Fibroblast of upper back skin (primary cell): ENCODE data around the gene TSSK3.
"Not testable (repeated sequence)": the region's sequence is repeated elsewhere in the genome, so short reads cannot be mapped to it uniquely, and the experiment has no call there.

Source experiments
- DNase-seq: peaks from one replicate; pipeline ENCODE4 v3.0.0-alpha.2; 2013

TSSK3 gene

DNA sequence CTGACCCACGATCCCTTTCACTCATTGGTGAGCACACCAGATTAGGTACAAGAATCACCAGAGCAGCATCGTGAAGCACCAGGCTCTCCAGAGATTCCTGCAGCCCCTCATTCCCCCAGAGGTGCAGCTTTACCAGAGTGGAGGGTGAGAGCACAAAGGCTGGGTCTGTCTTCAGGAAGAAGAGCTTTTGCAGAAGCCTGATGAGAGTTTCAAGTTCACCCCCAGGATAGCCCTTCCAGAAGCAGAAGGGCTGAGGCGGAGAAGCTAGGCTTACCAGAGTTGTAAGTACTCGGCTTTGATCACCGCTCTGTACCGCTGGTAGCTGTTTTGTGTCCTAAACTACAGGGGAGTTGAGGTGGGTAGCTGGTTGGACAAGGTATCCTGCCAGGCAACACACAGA is 3.1 kb downstream of the TSSK3 start:
- DNase-seq: no peak

DNA sequence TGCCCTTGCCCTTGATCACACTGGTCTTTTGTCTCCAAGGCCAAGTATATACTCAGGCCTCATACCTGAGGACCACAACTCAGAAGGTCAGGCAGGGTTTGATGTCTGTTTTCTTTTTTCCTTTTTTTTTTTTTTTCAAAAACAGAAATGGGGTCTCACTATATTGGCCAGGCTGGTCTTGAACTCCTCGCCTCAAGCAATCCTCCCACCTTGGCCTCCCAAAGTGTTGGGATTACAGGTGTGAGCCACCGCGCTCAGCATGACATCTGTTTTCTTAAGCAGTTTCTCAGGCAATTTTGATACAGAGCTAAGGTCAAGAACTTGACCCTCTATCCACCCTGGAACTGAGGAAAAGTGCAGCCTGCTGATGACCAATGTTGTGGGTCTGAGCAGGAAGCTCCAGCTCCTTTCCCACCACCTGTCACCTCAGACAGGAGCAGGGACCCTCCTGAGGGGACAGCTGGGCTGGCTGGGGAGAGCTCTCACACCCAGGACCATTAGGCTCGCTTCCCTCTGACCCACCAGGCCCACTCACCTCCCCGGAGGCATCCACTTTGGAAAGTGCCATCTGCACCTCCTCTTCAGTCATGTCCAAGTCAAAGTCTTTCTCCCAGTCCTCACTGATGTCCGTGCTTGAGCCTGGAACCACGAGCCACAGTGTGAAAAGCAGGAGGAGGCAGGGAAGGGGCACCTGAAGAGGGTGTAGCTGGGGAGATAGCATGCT is 5.7 kb downstream of the TSSK3 start:
- DNase-seq: no peak

DNA sequence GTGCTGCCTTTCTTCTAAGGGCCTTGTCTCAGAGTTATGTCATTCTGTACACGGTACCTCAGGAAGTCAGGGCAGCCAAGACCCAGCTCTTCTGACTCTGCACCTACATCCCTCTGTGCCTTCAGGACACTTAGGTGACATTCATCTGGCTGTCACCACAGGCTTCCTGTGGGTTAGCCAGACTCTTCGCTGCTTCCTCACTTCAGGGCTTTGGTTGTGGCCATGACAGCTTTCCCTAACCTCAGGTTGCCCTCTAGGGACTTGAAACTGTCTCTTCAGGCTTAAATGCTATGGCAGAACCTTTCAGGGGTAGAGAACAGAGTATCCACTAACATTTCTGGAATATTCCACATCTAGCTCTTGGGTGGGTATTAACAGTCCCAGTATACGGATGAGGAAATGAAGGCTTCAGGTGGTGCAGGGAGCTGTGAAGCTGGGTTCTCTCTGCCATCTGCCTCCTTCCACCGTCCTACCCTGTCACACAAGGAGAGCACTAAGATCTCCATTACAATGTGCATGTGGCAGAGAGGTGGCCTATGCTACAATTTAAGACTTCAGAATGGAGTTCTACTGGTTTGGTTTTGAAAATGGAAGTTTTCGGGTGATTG is 9.9 kb downstream of the TSSK3 start:
- DNase-seq: no peak

DNA sequence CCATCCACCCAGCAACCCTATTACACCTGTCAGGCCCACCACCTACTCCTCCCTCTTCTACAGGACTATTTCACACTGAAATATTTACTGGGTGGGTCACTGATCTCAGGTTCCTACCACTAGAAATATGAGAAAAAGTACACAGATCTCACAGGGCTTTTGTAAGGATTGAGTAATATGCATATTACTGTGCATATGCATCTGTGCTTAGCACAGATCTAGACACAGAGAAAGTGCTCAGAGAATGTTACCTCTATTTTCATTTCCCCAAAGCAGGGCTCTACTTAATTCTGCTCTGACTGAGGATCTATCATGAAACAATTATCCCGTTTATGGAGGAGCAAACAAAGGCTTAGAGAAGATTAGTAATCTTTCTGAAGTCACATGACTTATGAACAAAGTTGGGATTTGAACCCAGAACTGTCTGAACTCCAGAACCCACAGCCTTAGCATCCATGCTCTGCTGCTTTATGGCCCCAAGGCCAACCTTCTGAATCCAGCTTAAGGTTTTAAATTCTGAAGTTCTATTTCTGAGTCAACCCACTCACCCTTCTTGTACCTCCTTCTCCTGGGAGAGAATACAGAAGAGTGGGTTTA is 11.8 kb downstream of the TSSK3 start:
- no peak for DNase-seq

DNA sequence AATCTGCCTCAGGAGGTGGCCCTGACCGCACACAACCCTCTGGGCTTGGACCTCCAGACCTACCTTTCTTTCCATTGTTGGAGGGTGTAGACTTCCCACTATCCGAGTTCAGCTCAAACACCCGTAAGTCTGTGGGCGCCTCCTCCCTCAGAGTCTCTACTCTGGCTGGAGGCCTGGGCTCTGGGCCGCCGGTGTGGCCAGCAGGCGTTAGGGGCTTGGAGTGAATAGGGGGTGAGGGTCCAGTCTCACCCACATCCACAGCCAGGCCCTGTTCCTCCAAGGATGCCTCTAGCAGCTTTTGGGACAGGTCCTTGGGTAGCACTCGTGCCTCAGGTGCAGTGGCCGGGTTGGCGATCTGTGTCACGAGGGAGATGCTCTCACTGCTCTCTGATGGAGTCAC is 13.9 kb downstream of the TSSK3 start:
- DNase-seq: no peak

DNA sequence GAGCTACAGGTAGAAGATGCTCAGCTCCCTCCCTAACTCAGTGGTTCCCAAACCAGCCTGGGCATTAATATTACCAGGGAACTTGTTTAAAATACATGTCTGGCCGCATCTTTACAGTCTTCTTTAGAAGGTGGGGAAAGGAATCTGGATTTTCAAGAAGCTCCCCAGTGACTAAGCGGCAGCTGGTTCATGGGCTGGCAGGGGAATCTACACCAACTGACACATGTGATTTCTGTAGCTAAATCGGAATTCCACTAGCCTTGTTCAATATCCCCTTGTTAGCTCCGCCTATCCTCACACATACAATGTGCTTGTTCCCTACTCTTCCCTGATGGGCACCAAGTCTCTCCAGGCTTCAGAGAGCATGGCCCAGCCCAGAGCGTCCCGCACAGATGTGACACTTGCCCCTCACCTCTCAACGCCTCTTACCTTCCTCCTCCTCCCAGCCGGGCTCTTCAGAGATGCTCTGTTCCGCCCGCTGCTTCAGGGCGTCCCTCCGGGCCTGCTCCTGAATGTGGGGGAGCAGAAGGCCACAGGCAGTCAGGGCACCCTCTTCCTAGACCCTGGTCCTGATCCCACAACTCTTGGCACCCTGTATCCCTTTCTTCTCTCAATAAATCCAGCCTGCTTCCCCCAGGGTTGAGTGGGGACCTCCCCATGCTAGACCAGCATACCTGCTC is 15.3 kb downstream of the TSSK3 start:
- no peak for DNase-seq

DNA sequence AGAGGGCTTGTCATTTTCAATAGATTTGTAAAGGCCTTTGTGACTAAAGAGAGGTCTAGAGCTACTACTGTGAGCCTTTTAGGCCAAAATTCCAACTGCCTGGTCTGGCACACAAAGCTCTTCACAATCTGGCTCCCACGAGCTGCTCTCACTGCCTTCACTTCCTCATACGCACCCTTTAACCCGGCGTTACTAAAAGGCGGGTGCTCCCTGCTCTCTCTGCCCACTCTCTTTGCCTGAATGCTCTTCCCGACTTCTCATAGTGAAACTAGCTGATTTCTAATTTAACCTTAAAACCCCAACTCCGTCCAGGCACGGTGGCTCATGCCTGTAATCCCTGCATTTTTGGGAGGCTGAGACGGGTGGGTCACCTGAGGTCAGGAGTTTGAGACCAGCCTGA is 17.7 kb downstream of the TSSK3 start:
- DNase-seq: no peak

DNA sequence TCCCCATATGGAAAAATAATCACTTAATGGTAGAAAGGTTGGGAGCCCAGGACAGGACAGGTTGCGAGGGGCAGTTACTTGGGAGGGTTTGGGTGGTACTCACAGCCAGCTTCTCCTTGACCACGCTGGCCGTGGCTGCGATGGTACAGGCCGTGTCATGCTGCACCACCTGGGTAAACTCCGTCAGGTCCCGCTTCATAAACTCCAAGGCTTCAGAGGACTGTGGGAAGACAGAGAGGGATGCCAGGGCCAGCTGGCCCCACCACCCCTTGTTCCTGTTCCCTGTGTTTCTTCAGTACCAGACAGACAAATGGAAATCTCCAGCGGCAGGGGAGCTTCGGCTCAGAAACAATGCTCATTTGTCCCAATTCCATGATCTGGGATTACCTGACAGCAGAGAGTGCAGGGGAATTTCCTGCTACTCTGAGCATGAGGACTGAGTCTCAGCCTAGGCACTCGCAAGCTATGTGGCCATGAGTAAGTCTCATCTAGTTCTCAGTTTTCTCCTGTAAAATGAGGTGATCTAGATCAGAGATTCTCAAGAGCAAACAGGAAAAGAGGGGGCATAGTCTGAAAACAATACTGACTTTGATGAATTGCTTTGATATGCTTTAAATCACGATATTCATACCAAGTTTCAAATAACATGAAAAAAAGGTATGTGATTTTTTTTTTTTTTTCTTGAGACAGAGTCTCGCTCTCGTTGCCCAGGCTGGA is 24.5 kb downstream of the TSSK3 start:
- DNase-seq: no peak

DNA sequence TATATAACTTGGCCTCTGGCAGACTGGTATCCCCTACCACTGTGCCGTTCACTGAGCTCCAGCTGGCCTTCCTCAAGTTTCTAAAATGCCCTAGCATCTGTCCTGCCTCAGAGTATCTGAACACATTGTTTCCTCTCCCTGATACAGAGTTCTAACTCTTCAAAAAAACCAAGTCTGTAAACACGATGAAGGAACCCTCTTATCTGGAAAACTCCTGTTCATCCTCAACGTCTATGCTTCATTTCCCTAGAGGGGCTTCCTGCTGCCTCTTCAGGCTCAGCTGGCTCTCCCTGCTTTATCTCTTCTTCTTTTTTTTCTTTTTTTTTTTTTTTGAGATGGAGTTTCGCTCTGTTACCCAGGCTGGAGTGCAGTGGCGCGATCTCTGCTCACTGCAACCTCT is 26.3 kb downstream of the TSSK3 start:
- DNase-seq: no peak

DNA sequence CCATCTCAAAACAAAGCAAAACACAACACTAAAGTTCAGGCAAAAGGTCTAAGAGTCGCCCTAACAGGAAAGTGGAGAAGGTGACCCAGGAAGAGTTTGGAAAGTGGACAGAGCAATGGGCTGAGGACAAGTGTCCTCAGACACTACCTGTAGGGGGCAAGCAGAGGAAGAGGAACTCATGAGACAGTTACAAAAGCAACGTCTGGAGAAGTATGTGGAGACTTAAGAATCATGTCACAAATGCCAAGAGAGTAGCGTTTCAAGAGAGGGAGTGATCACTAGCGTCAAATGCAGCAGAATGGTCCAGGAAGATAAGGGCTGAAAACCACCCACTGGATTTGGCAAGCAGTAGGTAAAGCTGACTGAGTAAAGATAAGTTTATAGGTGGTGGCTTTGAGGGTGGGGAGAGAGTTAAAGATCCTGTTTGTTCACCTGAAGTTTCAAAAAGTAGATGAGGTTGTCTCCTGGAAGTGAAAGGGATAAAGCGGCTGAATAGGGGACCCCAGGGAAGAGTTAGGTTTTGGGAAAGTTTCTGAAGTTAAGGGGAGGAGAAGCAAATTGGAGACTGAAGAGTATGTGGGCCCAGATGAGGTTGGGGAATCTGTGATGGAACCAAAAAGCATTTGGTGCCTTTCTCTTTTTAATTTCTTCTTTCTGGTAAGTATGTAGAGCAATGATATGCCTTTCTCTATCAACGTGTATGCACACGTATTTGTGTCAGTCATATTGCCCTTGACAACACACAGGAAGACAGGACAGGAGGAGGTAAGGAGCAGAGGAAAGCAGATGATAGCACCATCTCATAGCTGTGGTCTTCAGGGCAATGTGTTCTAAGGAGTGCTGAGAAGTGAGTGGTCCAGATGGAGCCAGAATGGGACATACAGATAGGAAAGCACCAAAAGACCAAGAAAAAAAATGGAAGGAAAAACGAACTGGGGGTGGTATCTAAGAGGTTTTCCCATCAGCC is 28.8 kb downstream of the TSSK3 start:
- DNase-seq: no peak

DNA sequence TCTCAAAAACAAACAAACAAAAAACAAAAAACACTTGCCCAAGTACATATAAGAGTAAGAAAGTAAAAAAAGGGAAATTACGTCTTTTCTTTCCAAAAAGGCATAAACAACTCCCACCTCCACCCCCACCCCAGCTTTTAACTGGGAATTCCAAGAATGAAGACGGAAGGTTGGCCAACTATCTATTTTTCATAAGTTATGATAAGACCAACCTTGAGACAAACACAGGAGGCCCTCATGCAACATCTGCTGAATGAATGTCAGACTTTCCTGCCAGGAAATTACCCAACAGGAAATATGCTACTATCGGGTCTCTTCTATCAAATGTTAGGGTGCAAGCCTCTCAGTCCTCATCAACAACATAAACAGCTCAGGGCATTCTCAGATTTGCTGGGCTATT is 30.0 kb downstream of the TSSK3 start:
- no peak for DNase-seq

DNA sequence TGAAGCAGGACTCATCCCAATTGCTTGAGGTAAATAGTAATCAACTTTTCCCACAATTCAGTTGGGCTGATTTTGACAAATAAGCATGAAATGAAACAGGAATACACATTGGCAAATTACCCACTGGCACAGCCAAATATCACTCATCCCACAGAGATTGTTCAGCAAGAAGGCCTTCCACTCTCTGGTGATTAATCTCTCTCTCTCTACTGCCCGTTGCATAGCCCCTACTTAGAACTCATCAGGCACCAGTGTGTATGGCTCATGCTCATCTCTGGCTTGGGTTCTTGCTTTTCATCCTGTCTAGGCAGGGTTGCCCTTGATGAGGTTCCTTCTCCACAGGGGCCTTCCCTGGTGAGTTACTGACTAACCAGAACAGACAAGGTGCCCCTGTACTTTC is 30.8 kb downstream of the TSSK3 start:
- DNase-seq: no peak

DNA sequence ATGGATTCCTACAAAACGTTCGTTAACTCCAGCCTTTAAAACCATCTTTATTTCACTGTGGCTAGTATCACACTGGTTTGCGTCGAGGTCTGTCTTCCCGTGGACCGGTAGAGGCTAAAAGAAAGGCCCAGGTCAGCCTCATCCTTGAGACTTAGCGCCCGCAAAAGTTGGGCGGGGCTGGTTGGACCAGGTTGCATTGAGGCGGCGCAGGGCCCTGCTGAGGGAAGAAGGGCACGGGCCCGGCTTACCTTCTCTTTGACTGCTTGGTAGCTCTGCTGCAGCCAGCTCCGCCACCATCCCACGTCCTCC is 31.4 kb downstream of the TSSK3 start:
- DNase-seq: no peak

DNA sequence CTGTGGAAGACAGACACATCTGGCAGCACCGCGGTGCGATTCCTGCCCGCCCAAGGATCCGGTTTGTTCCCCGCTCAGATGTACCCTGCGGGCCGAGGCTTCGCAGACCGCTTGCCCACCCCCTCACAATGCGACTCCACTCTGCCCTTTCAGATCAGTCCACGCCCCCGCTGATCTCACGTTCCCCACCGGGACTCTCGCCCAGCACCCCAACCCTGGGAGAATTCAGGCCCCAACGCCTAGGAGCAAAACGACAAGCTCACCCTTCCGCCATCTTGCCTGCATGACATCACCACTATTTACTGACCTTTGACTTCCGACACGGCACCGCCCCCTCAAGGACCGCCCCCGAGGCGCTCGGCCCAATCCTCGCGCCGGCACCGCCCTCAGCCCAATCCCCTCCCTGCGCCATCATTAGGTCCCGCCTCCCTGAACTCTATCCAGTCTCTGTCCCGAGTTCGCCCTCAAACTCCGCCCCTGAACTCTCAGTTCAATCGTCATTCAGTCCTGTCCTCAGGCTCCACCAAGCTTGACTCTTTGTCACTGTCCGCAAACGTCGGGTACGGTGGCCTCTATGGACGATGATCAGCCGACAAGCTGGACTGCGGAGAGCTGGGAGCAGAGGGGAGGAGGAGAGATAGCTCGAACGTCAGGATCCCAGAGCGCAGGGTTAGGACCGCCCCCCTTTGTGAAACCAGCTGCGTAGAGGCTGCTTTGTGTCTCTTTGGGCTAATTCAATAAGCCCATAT is 32.0 kb downstream of the TSSK3 start, which contains the start of gene BSDC1:
Gene BSDC1, minus strand, starts transcription at position 301 of the 749 bp plus-strand sequence. Its CDS starts 27 bp downstream, at position 274.
- peak; percentile 97 for DNase-seq

DNA sequence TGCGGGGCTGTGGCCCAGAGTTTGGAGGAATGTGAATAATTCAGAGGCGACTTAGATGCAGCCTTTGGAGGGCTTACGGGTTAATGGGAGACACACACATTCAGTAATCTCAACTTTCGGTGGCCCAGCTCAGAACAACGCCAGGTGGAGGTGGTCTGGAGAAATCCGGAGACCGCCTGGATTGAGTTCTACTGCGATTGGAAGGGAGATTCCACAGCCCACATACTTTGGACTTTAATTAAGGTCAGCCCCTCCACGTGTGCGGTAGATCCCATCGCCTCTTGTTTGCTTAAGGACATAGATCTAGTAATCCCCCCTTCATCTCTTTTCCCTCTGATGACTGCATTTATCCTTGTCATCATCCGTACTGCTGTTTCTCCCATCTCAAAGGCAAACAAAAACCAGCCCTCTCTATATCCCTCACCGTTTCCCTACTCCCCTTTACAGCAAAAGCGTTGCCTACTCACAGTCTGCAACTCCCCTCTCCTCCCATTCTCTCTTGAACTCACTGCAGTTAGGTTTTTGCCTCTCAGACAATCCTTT is 32.6 kb downstream of the TSSK3 start:
- no peak for DNase-seq

DNA sequence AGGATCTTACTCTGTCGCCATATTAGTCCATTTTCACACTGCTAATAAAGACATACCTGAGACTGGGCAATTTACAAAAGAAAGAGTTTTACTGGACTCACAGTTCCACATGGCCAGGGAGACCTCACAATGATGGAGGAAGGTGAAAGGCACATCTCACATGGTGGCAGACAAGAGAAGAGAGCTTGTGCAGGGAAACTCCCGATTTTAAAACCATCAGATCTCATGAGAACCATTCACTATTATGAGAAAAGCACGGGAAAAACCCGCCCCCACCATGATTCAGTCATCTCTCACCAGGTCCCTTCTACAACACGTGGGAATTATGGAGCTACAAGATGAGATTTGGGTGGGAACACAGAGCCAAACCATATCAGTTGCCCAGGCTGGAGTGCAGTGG is 34.2 kb downstream of the TSSK3 start:
- DNase-seq: not testable (repeated sequence)

DNA sequence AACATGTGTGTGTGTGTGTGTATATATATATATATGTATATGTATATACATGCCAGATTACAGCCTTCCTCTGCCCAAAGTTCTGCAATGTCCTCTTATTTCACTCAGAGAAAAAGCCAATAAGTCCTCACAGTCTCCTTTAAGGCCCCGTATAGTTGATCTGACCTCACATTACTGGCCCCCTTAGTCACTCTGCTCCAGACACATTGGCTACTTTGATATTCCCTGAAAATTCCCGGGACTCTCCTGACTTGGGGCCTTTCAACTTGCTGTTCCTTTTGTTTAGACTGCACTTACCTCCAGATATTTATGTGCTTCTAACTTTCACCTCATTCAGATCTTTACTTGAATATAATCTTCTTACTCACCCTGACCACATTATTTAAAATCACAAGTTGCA is 36.1 kb downstream of the TSSK3 start:
- DNase-seq: peak; percentile 38

DNA sequence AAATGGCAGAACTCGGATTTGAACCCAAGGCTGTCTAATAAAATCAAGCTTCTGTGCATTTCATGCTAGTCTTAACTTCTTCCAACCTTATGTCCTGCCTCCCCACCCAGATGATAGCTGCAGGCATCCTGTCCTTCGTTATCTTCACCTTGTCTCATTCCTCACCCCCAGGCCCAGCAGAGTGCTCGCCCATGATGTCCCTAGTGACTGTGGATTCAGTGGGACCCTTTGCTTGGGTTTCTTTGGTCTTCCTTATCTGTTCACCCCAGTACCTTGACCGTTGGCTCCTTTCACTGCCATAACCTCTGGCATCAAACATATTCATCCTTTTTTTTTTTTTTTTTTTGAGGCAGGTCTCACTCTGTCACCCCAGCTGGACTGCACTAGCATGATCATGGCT is 37.5 kb downstream of the TSSK3 start:
- DNase-seq: no peak

DNA sequence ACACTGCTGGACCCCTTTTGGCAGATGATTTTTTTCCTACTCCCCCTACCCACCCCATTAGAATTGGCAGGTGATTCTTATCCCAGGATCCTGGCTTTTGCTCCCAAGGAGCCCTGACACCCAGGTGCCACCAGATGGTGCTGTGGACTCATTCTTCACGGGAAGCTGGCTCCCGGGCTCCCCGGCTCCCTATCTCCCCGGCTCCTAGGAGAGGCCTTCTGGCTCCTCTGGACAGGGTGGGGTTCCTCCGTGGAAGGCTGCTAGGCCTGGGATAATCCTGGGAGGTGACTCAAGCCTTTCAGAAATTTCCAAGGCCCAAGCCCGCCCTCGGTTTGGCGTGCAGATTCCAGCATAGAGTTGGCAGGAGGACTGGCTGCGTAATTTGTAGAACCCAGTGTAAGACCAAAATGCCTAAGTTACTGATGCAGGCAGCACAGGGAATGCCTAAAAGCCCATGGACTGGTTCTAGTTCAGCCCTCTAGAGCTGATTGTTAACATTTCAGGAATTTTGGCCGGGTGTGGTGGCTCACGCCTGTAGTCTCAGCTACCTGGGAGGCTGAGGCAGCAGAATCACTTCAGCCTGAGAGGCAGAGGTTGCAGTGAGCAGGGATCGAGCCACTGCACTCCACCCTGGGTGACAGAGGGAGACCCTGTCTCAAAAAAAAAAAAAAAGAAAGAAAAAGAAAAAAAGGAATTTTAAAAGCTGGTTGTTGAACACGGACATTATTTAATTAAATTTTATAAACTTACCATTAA is 38.7 kb downstream of the TSSK3 start:
- DNase-seq: peak; percentile 87

DNA sequence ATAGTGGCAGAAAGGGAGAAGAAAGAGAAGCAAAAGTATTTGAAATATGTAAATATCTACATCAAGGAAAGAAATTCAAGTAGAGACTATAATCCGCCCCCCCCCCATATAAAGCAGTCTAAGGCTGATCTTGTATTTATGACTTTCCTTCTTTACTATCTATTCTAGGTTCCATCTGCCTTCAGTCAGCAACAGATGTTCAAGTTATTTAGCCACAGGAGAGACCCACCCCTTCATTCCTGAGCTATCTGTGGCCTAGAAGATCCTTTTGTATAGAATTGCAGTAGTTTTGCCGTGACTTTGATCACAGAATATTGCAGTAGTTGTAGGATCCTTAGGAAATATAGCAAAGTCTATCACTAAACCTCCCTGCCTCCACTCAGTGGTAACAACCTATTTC is 42.6 kb downstream of the TSSK3 start:
- DNase-seq: peak; percentile 72
